Stimulated activated CD8-positive, alpha-beta memory T cell treated with anti-CD3 and anti-CD28 coated beads, Interleukin-15, amount 100 ng/mL, for 48 hours (primary cell): ENCODE data around the gene BAG5.

Experiments used
- DNase-seq, 2 donors: peaks; one replicate each; pipeline ENCODE4 v3.0.0-alpha.2; 2020; ENCODE audit warnings: low read depth in 2 of 2

The BAG5 gene

DNA sequence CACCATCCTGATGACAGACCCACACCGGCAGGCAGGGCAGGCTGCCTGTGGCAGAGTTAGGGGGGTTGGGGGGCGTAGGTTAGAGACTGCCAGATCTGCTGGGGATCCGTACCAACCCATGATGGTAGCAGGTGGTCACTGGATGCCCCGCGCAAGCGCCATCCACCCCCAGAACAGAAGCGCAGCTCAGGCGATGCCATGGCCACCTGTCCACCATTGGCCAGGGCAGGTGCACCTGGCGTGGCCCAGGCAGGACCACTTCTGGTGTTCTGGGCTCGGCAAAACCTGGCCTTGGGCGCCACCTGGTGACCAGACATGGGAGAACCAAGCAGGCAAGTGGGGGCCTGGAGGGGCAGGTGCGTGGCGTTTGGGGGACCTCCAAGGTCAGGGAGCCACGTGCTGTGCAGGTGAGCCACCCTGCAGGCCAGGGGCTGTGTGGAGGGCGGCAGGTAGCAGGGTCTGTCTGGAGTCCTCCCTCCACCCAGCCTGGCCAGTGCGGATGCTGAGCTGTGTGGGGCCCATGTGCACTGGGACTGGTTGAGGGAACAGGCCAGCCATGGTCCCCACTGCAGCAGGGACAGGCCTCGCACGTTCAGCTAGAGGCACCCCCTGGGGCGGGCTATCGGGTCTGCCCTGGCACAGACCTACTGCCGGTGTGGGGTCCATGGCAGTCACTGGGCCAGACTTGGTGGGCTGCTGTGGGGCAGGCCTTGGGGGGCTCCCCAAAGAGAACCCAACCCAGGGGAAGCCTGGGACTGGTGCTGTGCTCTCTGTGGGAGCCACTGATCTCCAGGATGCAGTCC lies 15.6 kb downstream of the BAG5 start:
- DNase-seq = peak; percentile 48 to 50

DNA sequence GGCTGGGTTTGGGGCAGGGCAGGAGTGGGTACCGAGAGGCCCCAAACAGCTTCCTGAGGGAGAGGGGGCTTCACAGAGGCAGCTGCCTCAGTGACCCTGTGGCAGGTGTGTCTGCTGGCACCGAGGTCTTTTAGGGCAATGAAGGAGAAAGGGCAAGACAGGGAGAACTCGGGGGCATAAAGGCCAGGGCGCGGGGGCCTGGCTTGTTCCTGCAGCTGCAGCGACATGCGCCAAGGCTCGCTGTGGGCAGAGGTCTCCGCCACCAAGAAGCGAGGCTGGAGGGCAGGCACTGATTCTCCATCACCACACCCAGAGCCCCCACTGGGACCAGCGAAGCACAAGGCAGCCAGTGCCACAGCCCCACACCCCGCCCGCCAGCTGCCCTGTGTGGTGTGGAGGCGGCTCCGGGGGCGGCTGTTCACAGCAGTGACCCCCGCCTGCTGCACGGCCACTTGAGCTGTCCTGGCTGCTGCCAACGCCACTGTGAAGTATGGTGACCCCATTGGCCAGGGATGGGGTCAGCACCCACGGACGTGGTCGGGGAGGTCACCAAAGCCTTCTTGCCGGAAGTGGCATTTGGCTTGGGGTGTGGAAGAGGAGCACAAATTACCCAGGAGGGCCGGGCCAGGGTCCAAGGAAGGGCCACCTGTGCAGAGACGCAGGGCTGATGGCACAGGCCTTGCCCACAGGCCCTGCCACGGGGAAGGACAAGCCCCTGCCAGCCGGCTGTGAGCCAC lies 16.4 kb downstream of the BAG5 start:
- DNase-seq = no peak

DNA sequence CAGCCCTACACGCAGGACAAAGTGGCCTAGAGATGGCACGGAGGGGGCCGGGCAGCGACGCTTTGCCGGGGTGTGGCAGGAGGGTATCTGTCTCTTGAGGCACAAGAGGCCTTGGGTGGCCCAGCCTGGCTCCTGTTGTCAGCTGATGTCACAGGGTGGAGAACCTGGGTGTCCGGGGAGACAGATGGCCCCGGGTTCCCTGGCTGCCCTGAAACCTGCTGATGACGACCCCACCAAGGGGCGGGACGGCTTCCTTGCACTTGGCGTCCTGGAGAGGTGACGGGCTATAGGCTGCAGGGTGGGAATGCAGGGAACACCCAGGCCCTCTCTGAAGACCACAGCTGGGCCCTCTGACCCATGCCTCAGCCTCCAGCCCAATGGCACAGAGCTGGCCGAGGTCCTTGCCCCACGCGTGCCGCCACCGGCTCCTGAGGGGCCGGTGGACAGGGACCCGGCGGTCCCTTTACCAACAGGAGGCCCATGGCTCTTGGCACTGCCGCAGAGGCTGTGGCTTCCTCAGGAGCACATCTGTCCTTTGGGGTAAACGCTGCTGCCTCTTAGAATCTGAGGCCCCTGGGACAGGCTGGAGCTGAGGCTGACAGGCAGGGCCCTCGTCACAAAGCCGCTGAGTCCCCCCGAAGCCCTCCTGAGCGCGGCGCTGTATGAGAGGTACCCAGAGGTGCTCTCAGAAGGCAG lies 17.1 kb downstream of the BAG5 start:
- no peak for DNase-seq

DNA sequence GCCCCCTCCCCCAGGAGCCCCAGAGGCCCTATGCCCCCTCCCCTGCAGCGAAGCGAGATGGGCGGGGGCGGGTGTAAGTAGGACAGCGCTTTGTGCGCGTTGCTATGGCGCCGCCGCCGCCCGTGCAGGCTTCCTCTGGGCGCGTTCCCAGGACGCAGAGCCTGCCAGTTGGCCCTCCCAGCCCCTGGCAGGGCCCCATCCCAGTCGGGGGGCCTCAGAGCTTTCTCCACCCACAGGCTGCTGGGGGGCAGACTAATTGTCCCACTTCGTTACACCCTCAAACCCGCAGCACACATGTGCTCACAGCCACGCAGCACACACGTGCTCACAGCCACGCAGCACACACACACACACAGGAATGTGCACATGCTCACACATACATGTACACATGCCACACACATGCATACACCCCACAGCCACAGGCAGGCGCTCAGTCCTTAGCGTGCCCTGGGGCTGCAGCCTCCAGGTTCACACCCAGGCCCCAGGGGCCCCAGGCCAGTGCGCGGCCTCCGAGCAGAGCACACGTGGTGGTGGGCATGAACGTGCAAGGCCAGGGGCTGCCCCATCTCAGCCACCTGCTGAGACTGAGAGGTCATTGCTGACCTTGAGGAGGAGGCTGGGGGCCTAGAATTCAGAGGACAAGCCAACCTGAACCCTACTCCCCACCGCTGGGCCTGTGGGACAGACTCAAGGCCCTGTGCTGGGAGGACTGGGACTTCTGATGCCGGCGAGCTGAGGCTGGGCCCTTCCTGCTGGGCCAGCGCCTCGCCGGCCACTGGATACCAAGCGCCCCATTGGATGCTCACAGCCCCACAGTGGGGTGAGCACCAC lies 17.9 kb downstream of the BAG5 start:
- DNase-seq = no peak

DNA sequence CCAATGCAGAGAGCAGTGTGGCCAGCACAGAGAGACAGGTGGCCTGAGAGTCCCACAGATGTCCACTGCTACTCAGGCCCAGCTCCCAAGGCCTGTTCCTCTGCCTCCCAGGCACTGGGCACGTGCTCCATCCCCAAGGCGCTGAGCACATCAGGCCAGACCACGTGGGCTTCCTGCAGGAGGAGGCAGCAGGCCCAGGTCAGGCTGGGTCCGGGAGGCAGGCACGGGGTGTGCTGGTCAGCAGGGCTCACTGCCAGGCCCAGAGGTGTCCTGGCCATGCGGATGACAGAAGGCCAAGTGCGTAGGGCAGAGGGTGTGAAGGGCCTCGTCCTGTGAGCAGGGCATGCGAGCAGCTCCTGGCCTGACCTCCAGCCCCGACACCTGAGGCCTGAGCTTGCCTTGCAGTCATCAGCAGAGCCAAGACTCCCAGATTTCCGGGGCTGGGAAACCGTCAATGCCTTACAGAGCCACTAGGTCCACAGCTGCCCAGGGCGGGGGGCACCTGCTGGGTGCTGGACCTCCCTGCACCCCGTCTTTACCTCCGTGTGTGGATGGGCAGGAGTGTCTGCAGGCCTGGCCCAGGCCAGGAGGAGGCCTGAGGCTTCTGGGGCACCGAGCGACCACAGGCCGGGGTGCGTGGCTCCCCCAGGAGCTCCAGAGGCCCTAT lies 18.6 kb downstream of the BAG5 start:
- no peak for DNase-seq

DNA sequence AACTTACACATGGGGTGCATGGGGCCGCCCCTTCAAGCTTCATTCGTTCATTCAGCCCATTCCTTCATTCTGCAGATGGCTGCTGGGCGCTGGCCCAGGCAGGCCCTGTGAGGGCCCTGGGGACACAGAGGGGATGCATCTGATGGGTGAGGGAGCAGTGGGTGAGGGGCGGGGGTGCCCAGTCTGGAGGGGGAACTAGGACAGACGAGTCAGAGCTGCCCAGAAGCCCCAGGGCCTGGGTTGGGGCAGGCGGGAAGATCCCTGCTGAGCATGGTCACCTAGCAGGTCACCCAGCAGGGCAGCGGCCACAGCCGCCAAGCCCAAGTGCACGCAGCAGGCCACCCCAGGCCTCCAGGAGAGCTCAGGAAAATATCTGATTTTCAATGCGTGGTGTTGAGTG lies 19.3 kb downstream of the BAG5 start:
- no peak for DNase-seq

DNA sequence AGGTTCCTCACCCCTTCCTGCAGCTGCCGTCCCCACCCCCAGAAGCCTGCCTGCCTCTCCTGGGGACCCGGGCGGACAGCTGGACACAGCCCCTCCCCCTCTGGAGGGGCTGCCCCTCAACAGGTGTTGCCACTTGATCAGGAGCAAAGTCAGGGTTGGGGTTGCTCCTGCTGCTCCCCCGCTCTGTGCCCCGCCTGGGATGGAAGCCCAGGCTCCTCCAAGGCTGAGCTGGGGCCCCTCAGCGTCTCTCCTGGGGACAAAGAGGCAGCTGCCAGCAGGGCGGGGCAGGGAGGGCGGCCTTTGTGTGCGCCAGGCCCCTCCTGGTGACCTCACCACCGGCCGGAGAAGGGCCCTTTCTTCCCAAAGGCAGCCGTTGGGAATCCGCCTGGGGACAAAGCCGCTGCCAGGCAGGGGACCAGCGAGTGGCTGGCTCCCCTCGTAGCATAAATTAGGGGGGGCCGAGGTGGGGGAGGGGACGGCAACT lies 19.8 kb downstream of the BAG5 start:
- no peak for DNase-seq

DNA sequence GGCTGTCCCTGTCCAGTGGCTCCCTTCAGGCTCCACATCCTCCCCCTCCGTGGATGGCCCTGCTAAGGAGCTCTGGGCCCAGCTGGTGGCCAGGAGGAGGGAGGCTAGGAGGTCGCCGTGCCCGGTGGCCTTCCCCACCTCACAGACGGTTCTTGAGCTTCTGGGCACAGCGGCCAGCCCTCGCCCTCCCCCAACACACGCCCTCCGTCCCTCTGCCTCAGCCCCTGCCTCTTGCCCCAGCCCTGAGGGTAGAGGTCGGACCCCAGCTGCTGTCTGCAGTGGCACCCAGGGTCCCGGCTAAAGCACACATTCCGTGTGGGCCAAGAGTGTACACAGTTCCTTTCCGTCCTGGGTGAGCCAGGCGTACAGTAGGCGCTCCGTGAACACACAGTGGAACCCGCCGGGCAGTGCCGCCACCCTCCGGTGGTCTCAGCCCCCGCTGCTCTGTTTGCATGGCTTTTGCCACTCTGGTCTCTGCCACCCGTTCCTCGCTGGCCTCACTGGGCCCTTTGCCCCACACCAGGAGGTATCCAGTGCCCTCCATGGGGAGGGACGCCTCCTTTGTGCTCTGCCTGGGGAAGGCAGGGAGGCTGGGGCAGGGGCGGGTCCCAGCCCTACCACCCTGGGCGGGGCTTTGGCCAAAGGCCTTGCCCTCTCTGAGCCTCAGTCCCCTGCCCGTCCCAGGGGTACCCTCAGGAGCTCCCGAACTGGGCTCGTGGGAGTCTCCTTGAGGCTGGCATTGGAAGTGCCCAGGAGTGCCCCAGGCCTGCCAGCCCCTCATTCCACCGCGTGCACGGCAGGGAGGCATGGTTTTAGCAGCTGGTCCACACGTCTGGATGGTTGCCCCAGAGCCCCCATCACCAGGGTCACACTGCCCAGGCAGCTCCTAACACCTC lies 20.5 kb downstream of the BAG5 start:
- DNase-seq = no peak

DNA sequence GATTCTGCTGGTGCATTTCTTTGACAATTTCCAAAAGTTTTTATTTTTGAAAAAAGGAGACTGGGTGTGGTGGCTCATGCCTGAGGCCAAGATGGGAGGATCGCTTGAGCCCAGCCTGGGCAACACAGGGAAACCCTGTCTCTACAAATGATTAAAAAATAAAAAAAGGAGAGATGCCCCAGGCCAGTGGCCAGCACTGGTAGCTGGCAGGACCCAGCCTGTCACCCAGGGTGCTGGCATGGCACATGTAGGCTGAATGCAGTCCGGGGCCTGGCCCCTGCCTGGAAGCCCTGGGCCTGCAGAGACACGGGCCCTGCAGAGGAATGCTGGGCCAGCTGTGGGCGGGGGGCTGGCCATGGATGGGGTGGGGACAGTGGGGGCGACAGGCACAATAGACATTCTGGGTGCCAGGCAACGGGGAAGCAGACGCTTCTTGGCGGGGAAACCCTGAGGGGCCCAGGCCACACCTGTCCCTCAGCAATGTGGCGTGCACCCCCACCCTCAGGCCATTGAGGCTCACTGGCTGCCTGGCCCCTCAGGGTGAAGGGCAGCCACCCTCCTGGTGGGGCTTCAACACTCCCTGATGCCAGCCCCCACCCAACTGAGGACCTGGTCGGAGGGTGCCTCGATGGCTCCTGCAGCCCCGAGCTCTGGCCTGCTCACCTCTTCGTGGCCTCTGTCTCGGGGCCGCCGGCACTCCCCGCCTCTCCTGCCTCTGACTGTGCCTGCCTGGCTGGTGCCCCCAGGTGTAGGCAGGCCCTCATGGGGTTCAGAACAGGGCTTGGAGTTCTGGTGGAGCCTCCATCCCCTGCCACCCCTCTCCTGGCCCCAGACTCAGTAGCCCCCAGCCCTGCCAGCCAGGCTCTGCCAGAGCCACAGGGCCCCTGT lies 21.4 kb downstream of the BAG5 start:
- DNase-seq = no peak

DNA sequence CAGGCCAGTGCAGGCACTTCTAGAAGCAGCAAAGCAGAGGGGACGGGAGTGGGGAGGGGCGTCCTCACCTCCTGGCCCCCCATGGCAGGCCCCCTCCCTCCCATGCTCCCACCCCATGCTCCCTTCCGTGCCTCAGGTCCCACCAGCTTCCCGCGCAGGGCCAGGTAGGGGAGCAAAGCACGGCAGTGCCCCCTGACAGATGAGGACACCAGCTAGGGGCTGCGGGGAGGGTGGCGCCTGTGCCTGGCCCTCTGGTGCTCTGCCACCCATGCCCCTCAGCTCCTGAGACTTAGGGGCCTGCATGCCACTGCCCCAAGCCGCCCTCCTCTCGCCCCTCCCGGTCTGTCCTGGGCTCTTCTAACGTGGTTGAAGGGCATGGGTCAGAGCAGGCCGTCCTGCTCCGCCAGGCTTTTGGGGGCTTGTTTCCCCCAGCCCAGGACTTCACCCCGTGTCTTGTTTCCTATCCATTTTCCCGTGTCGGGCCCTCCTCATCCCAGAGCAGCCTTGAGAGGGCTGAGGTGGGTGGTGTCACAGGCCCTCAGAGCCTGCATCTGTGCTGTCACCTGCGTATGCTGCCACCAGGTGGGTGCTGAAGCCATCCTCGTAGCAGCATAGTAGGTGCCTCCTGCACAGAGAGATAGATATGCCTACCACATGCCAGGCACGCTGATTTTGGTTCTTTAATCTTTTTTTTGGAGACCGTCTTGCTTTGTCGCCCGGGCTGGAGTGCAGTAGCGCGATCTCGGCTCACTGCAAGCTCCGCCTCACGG lies 23.2 kb downstream of the BAG5 start:
- no peak for DNase-seq

DNA sequence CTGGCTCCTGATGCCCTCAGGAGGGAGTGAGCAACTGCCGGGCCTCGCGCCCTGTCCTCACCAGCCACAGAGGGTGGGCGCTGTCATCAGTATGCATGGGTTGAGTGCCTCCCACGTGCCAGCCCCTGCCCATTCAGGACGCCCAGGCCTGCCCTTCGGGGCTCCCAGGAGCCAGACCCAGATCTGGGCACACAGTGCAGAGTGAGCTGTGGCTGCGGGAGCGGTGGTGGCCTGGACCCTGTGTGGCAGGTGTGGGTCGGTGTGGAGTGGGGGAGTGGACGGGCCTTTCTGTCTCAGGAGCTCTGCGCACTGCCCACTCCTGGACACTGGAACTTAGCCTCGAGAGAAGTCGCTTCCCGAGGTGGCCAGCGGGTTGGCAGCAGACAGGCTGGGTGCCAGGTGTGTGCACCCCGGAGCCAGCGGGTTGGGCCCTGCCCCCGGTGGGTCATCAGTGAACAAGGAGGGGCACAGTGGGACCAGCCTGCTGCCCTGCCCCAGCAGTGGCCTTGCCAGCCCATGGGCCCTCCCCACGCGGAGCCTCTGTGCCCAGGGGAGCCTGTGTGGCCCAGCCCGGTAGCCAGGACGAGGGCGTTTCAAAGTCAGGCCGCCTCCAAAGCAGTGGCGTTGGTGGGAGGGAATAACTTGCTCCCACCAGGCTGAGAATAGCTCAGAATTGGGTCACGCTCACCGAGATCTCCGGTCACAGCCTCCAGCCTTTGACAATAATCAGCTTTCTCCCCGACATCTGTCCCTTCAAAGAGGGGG lies 24.0 kb downstream of the BAG5 start:
- DNase-seq = no peak

DNA sequence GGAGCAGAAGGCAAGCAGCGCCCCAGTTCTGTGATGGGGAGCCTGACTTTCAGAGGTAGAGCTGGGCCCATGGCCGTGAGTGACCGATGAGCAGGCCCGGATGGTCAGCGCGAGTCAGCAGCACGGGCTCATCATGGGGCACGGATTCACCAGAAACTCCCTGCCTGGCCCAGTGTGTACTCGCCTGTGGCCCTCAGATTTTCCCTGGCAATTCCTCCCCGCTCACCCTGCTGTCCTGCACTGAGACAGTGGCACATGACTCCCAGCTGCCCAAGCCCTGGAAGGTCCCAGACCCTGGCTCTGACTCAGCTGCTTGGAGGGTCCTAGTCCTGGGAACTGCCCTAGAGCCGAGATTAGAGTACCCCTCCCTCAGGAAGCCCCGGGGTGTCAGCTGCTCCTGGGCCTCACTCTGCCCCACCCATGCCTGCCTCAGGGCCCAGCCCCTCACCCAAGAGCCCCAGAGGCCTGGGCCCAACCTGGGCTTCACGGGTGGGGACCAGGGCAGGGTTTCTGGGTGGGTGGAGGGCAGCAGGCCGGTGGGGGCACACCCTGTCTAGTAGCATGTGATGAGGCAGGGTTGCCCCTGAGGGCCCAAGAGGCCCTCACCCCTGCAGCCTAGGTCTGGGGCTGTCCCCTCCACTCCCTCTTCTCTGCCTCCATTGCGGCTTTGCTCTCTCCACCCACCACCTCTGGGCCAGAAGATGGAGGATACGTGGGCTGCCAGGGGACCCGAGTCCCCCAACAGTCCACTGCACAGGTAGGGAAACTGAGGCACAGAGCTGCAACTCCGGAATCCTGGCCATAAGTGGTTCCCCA lies 25.1 kb downstream of the BAG5 start:
- DNase-seq = no peak

DNA sequence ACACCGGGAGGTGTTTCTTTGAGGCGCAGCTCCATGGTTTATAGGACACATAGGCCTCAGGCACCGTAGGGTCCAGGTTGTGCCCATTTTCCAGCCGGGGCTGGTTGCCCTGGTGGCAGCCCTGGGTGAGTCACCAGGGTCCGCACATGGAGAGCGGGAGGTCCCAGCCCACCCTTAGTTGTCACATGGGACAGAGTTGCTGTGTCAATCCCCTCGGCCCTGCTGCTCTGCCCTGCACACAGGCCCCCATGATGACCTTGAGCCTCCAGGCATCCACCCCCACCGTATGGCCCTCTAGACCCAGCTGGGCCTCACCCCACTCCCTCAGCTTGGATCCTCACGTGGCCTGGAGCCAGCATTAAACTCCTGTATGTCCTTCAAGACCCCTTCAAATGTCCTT lies 25.8 kb downstream of the BAG5 start:
- DNase-seq = no peak

DNA sequence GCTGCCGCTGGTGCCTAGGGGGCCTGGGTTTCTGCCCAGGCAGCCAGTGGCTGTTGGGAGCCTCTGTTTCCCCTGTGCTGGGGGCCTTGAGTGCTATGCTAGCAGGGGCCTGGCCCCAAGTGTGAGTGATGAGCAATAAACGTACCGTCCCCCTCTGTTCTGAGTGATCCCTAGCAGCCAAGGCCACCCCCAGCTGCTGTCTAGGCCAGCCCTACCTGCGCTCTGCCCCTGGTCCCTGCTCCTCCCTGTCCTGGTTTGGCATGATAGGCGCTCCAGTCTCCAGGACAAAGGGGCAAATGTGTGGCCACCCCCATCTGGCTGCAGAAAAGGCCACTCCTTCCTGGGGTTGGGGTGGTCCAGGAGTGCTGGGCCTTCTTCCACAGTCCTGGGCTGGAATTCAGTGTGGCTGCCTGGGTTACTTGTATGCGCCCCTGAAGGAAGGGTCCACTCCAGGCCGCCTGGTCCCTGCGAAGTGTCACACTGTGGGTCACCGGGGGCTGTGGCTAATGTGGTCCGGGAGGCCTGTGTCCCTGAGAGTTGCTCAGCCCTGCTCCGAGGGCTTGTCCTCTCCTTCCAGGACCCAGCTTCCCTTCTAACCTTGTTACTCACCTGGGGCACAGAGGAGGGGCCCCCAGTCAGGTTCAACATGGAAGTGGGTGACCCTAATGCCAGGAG lies 26.4 kb downstream of the BAG5 start:
- DNase-seq = no peak

DNA sequence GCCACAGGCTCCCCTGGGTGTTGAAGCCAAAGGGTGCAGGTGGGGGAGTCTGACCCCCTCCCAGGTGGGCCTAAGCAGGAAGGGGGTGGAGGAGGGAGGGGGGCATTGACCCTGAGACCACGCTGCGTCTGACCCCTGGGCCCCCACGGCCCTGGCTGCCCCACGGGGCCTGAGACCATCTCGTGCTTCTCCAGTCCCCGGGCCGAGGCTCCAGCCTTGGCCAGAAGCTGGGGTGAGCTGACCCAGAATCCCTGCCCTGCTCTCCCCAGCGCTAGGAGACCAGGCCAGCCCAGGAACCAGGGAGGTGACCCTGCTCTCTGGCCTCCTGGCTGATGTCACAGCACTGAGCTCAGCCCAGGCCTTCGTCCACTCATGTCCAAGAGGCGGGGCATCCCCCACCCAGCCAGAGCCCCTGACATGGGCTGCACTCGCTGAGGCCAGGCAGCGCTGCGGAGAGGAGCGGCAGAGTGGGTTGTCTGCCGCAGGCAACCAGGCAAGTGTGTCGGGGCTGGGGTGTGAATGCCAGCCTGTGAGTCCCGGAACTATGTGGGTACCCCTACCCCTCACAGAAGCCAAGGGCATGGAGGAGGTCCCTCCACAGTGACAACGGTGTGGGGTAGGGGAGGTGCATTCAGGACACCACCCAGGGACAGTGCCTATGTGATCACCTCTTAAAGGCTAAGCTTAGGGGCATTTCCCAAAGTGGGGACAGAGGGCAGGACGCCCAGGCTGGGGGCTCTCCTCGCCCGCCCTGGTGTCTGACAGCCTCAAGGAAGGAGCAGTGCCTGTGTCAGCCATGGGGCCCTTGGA lies 27.2 kb downstream of the BAG5 start:
- no peak for DNase-seq
